Neural crest cell (in vitro differentiated cells): ENCODE data around the gene ROPN1L. TPM values are rescaled to one million over a fixed set of nuclear protein-coding genes. Genes with fewer than 3 reads are reported as not detected.

Experiments
- DNase-seq: peaks from one replicate; pipeline ENCODE4 v3.0.0; 2021; ENCODE audit warnings: low read depth, mixed read lengths, low spot score
- H3K27ac Mint-ChIP-seq: one replicate; pipeline ENCODE4 v1.8.0; 2021; ENCODE audit warnings: mild to moderate bottlenecking, mixed read lengths; ENCODE audit not compliant: unreplicated experiment
- H3K27me3 Mint-ChIP-seq: 2 replicates; pipeline ENCODE4 v1.8.0; 2021; ENCODE audit warnings: low read depth, mild to moderate bottlenecking, mixed read lengths
- H3K36me3 Mint-ChIP-seq: 2 replicates; pipeline ENCODE4 v1.8.0; 2021; ENCODE audit warnings: low read depth, mild to moderate bottlenecking, mixed read lengths
- H3K4me1 Mint-ChIP-seq: 2 replicates; pipeline ENCODE4 v1.8.0; 2021; ENCODE audit warnings: mixed read lengths
- H3K4me3 Mint-ChIP-seq: one replicate; pipeline ENCODE4 v1.8.0; 2021; ENCODE audit warnings: mild to moderate bottlenecking, mixed read lengths
- H3K9me3 Mint-ChIP-seq: 2 replicates; pipeline ENCODE4 v1.8.0; 2021; ENCODE audit warnings: mixed read lengths
- total RNA-seq: library from RNA; stranded (reverse); gene quantifications from 2 replicates; pipeline ENCODE4 v1.2.1, GENCODE V29; 2021
- TF ChIP-seq, protein P1 (sequence below): fragments of 200-600 bp; sonication (generic); conservative IDR thresholded peaks from 2 replicates; pipeline ENCODE4 v1.5.0; 2021; ENCODE audit warnings: antibody characterized with exemption, mild to moderate bottlenecking

Gene ROPN1L
- total RNA-seq, 1 donor from 2014 or later: 0.68 TPM

DNA sequence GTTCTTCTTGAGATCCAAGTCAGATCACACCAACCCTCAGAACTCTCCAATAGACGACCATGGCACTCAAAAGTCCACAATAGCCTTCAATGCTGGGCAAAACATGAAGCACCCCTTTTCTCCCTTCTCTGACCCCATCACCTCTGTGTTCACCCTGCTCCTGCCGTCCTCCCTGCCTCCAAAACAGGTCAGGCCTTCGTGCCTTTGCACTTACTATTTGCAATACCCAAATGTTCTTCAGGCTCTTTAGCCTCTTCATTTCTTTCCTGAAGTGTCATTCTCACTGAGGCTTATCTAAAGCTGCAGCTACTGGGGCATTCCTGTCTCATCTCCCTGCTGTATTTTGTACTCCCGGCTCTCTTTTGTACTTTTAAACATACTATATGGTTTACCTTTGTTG is 2.0 kb upstream of the ROPN1L start:
- no peaks in the 10 kb centered on the region for H3K9me3 Mint-ChIP-seq
- peaks cover 16% of the 10 kb centered on the region for H3K4me1 Mint-ChIP-seq
- H3K4me3 Mint-ChIP-seq: peak overlapping the region; percentile 34
- TF ChIP-seq, protein P1, sequence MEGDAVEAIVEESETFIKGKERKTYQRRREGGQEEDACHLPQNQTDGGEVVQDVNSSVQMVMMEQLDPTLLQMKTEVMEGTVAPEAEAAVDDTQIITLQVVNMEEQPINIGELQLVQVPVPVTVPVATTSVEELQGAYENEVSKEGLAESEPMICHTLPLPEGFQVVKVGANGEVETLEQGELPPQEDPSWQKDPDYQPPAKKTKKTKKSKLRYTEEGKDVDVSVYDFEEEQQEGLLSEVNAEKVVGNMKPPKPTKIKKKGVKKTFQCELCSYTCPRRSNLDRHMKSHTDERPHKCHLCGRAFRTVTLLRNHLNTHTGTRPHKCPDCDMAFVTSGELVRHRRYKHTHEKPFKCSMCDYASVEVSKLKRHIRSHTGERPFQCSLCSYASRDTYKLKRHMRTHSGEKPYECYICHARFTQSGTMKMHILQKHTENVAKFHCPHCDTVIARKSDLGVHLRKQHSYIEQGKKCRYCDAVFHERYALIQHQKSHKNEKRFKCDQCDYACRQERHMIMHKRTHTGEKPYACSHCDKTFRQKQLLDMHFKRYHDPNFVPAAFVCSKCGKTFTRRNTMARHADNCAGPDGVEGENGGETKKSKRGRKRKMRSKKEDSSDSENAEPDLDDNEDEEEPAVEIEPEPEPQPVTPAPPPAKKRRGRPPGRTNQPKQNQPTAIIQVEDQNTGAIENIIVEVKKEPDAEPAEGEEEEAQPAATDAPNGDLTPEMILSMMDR: no peak
- DNase-seq: no peak
- no peak overlapping the region for H3K27ac Mint-ChIP-seq
- no peaks in the 10 kb centered on the region for H3K36me3 Mint-ChIP-seq
- H3K27me3 Mint-ChIP-seq: peaks cover 14% of the 10 kb centered on the region

DNA sequence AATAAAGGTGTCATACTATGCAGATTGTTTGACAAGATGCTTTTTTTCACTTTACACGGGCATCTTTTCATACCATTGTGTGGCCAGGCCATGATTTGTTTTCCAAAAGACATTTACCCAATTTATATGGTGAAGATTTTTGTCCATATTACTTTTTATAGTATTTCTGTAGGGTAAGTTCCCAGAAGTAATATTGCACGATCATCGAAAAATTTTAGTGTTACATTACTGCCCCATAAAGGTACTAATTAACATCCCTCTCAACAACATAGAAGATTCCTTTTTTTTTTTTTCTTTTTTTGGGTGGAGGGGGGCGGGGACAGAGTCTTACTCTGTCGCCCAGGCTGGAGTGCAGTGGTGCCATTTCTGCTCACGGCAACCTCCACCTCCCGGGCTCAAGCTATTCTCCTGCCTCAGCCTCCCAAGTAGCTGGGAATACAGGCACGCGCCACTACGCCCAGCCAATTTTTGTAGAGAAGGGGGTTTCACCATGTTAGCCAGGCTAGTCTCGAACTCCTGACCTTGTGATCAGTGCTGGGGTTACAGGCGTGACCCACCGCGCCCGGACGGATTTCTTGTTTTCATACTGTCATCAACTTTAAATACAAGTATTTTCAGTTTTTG is 1.2 kb upstream of the ROPN1L start:
- H3K36me3 Mint-ChIP-seq: no peaks in the 10 kb centered on the region
- no peak overlapping the region for H3K27ac Mint-ChIP-seq
- no peaks in the 10 kb centered on the region for H3K9me3 Mint-ChIP-seq
- H3K27me3 Mint-ChIP-seq: peaks cover 14% of the 10 kb centered on the region
- peaks cover 16% of the 10 kb centered on the region for H3K4me1 Mint-ChIP-seq
- H3K4me3 Mint-ChIP-seq: peak overlapping the region; percentile 71
- no peak for DNase-seq
- TF ChIP-seq, protein P1: no peak

DNA sequence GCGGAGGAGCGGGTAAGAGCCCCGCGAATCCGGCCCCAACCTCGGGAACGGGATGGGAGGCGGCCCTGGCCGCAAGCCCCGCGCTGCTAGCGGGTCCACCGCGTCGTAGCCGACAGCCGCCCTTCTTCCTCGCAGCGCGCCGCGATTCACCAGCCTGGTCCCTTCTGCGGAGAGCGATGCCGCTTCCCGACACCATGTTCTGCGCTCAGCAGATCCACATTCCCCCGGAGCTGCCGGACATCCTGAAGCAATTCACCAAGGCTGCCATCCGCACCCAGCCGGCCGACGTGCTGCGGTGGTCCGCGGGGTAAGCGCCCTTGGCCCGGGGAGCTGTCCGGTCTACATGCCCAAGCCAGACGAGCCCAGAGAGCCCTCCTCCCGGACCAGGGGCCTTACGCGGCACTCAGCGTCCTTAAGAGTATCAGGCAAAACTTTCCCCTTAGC is 335 bp downstream of the ROPN1L start:
- peak overlapping the region; percentile 87 for H3K4me3 Mint-ChIP-seq
- no peak for DNase-seq
- peaks cover 14% of the 10 kb centered on the region for H3K27me3 Mint-ChIP-seq
- H3K4me1 Mint-ChIP-seq: peaks cover 16% of the 10 kb centered on the region
- H3K9me3 Mint-ChIP-seq: no peaks in the 10 kb centered on the region
- no peaks in the 10 kb centered on the region for H3K36me3 Mint-ChIP-seq
- H3K27ac Mint-ChIP-seq: no peak overlapping the region
- TF ChIP-seq, protein P1: no peak

DNA sequence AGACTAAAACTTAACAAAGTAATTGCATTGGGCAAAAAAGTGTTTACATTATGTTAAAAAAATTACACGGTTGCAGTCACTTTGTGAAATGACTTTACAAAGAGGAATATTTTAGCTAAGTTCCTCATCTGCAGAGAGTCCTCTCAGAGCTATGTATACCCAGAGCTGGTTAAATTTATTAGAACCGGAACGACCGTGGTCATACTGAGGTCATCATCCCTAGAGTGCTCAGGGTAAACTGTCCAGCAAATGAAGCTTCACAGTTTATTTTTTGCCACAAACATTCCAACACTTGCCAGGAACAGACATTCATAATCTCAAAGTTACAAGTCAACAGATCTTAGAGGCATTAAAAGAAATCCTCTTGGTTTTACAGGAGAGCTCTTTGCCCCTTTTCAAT is 897 bp downstream of the ROPN1L start:
- DNase-seq: no peak
- H3K27me3 Mint-ChIP-seq: peaks cover 14% of the 10 kb centered on the region
- H3K4me3 Mint-ChIP-seq: peak overlapping the region; percentile 87
- no peaks in the 10 kb centered on the region for H3K9me3 Mint-ChIP-seq
- TF ChIP-seq, protein P1: no peak
- H3K36me3 Mint-ChIP-seq: no peaks in the 10 kb centered on the region
- peaks cover 16% of the 10 kb centered on the region for H3K4me1 Mint-ChIP-seq
- H3K27ac Mint-ChIP-seq: no peak overlapping the region

DNA sequence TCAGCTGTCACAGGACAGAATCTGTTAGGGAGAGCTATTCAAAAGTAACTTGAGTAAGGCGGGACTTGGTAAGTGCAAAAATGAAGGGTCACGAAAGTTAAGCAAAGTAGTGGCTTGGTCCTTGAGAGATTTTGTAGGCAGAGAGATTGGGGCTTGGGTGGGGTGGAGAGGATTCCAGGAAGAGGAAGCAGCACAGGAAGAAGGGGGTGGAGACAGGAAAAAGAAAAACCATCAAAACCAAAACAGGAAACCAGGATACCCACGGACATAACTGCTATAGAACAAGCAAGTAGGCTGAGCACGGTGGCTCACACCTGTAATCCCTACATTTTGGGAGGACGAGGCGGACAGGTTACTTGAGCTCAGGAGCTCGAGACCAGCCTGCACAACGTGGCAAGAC is 3.7 kb downstream of the ROPN1L start:
- H3K36me3 Mint-ChIP-seq: no peaks in the 10 kb centered on the region
- TF ChIP-seq, protein P1: no peak
- no peak overlapping the region for H3K4me3 Mint-ChIP-seq
- H3K27me3 Mint-ChIP-seq: peaks cover 14% of the 10 kb centered on the region
- peaks cover 16% of the 10 kb centered on the region for H3K4me1 Mint-ChIP-seq
- DNase-seq: no peak
- no peaks in the 10 kb centered on the region for H3K9me3 Mint-ChIP-seq
- no peak overlapping the region for H3K27ac Mint-ChIP-seq
